HG03378 (cell line): ENCODE results near the gene OR2V1.
"Not testable (repeated sequence)": the region's sequence is repeated elsewhere in the genome, so short reads cannot be mapped to it uniquely, and the experiment has no call there.

Experiments
- ATAC-seq: cut with Tn5 transposase; IDR thresholded peaks from one replicate; pipeline ENCODE4 v1.9.1; 2021; ENCODE audit warnings: mild to moderate bottlenecking, moderate library complexity; ENCODE audit not compliant: unreplicated experiment

The OR2V1 gene

DNA sequence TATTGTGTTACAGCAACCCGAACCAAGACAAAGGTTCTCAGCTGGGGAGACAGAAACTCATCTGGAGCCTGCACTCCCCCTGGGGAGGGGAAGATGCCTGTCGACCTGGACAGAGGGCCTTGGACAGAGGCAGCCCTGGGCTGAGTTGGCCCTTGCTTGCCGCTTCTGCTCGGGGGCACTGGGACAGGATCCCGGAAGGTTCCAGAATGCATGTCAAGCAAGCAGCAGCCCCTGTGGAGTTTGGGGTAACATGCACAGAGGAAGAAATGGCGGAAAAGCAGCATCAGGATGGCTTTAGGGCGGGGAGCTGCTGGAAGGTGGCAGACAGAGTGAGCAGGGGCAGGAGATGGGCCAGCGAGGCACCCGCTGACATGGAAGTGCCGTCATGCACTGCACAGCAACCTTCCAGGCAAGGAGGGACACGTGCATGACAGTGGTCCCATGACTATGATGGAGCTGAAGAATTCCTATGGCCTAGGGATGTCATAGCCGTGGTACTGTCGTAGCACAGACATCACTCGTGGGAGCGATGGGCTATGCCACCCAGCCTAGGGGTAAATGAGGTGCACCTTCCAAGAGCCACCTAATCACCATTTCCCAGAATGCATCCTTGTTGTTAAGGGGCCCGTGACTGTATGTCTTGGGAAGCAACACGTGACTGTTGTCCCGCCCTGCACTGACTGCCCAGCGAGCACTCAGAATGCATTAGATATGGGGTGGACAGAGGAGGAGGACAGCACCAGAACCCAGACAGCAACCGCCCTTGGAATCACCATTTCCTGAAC, 26.2 kb downstream of the OR2V1 start:
- not testable (repeated sequence) for ATAC-seq

DNA sequence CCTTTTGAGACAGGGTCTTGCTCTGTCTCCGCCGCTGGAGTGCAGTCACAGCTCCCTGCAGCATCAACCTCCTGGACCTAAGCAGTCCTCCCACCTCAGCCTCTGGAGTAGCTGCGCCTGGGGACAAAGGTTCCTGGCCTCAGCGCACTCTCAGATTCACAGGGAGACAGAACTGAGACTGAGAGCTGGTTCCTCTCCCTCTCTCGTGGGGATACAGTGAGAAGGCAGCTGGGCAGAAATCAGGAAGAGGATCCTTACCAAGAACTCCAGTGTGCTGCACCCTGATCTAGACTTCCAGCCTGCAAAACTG, 26.8 kb downstream of the OR2V1 start:
- ATAC-seq: not testable (repeated sequence)

DNA sequence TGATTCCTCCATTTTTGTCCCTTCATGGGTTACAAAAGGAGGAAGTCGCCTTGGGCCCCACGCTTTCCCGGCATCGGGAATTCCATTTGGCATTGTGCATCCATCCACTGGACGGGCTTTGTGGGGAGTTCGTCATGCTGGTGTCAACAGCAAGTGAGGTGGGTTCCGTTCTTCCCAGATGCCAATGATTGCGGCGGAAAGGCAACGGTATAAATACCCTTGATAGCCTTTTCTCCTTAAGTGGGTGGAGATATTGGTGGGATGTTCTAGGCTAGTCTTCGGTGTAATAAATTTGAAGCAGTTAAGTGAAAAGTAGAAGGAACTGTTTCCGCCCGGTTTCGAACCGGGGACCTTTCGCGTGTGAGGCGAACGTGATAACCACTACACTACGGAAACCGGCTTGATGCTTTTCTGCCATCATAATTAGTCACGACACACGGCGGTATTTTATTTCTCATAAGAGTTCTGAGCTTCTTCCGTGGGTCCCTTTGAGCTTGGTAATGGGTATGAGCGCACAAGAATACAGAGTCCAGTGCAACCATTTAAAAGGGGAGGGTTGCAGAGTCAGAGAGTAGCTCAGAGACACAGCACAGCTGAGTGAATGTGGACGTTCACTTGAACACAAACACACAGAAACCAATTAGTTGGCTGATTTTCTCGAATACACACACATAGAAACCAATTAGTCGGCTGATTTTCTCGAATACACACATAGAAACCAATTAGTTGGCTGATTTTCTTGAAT, 28.9 kb downstream of the OR2V1 start:
- ATAC-seq: not testable (repeated sequence)

DNA sequence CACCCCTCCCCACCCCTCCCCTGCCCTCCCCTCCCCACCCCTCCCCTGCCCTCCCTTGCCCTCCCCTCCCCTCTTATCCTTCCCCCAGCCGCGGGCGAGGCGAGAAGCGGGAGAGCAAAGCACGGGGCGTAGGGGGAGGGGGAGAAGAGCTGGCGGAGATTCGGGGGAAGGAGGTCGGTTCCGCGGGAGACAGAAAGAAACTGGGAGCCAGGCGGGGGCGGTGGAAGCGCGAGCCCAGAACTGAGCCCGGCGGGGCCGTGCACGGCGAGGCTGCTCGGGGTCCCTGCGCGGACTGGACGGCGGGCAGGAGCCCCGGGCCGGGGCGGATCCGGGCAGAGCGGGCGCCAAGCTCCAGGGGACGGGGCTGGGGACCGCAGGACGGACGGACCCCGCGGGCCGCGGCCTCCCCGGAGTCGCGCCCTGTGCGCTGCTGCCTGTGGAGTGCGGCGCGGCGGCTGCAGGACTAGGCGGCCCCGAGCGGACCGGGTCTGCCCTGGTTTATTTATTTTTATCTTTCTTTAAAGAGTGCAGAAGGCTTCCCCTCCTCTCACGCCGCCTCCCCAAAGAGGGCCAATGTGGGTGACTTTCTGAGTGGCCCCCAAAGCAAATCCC, 29.8 kb downstream of the OR2V1 start:
- not testable (repeated sequence) for ATAC-seq

DNA sequence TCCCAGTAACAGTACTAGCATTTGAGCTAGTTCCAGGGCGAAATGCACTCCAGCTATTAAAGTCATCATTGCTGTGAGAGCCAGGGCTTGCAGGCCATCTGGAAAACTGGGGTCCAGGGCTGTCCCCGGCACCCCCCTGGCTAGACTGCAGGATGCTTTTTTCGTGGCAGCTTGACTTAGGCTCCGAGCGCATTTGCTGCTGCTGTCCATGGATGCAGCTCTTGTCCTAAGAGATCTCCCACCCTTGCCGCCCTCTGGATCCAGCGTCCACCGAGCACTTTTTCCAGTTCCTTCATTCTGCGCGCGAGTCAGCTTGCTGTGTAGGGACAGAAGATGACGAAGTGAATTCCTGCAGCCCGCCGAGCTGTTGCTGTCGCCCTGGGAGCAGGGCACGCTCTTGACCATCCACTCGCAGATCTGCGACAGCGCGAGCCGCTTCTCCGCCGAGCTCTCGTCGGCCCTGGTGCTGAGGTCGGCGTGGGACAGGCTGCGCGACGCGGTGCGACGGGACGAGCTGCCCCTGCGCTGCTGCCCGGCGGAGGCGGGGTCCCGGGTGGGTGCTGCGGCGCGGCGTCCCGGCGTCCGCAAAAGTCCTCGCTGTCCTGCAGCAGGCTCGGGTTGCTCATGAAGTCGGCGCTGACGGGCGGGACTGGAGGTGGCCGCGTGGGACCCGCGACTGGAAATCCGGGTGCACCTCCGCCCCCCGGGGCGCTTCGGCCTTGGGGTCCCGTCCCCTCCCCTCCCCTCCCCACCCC, 30.7 kb downstream of the OR2V1 start:
- no peak for ATAC-seq

DNA sequence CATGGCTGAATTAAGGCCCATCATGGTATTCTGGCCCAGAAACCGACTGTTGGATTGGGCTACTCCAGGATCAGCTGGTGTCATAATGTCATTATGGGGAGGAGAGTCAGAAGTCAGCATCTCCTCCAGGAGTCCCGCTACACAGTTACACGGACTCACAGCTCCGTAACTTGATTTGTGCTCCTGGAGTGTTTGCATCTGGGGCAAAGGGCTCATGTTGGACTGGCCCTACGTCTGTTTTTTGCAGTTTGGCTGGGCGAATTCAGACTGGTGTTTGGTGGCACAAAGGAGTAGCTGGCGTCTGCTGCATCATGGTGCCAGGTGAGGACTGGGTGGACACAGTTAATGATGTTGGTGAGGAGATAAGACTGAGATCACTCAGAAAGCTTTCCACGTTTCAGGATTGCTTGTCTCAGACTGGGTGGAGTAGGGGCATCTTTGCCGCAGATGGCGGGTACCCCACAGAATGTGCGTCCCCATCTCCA, 31.3 kb downstream of the OR2V1 start:
- ATAC-seq: no peak

DNA sequence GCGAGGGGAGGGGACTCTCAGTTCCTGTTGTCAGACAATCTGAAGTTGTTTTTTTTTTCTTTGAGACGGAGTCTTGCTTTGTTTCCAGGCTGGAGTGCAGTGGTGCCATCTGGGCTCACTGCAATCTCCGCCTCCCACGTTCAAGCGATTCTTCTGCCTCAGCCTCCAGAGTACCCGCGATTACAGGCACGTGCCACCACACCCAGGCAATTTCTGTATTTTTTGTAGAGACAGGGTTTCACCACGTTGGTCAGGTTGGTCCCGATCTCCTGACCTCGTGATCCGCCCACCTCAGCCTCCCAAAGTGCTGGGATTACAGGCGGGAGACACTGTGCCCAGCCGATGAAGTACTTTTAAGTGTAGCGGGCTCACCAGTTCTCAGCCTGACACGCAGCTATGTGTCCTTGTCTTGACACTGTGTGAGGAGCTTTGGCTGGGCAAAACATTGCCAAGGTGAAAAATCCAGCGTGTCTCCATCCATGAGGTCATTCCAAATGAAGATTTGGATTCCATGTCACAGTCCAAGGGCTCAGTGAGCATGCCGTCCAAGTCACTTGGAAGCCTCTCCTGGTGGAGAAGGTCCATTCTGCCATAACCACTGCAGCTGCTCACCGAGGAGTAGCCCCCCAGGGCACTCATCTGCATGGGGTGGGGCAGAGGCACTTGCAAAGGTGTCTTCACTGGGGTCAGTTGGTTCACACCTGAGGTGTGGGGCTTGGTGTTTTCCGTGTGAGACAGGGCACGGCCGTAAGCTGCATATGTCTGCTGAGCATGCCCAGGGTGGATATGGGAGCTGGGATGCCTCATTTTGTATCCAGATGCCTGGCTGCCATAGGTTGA, 32.0 kb downstream of the OR2V1 start:
- ATAC-seq: no peak

DNA sequence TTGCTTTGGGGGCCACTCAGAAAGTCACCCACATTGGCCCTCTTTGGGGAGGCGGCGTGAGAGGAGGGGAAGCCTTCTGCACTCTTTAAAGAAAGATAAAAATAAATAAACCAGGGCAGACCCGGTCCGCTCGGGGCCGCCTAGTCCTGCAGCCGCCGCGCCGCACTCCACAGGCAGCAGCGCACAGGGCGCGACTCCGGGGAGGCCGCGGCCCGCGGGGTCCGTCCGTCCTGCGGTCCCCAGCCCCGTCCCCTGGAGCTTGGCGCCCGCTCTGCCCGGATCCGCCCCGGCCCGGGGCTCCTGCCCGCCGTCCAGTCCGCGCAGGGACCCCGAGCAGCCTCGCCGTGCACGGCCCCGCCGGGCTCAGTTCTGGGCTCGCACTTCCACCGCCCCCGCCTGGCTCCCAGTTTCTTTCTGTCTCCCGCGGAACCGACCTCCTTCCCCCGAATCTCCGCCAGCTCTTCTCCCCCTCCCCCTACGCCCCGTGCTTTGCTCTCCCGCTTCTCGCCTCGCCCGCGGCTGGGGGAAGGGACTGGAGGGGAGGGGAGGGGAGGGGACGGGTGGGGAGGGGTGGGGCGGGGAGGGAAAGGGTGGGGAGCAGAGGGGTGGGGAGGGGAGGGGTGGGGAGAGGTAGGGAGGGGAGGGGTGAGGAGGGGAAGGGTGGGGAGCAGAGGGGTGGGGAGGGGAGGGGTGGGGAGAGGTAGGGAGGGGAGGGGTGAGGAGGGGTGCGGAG, 33.0 kb downstream of the OR2V1 start:
- ATAC-seq: not testable (repeated sequence)

DNA sequence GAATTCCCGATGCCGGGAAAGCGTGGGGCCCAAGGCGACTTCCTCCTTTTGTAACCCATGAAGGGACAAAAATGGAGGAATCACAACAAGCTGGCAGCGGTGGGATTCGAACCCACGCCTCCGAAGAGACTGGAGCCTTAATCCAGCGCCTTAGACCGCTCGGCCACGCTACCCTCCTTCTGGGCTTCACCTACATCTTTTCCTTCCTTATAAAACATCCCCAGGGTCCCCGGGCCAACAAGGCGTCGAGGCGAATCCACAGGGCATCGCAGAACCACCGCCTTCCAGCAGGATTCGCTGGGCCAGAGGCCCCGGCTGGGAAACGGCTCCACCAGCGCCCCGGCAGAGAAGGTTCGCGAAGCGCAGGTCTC, 33.6 kb downstream of the OR2V1 start:
- not testable (repeated sequence) for ATAC-seq

DNA sequence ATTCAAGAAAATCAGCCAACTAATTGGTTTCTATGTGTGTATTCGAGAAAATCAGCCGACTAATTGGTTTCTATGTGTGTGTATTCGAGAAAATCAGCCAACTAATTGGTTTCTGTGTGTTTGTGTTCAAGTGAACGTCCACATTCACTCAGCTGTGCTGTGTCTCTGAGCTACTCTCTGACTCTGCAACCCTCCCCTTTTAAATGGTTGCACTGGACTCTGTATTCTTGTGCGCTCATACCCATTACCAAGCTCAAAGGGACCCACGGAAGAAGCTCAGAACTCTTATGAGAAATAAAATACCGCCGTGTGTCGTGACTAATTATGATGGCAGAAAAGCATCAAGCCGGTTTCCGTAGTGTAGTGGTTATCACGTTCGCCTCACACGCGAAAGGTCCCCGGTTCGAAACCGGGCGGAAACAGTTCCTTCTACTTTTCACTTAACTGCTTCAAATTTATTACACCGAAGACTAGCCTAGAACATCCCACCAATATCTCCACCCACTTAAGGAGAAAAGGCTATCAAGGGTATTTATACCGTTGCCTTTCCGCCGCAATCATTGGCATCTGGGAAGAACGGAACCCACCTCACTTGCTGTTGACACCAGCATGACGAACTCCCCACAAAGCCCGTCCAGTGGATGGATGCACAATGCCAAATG, 34.1 kb downstream of the OR2V1 start:
- ATAC-seq: not testable (repeated sequence)

DNA sequence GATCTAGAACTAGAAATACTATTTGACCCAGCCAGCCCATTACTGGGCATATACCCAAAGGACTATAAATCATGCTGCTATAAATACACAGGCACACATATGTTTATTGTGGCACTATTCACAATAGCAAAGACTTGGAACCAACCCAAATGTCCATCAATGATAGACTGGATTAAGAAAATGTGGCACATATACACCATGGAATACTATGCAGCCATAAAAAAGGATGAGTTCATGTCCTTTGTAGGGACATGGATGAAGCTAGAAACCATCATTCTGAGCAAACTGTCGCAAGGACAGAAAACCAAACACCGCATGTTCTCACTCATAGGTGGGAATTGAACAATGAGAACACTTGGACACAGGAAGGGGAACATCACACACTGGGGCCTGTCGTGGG, 35.8 kb downstream of the OR2V1 start:
- ATAC-seq: not testable (repeated sequence)

DNA sequence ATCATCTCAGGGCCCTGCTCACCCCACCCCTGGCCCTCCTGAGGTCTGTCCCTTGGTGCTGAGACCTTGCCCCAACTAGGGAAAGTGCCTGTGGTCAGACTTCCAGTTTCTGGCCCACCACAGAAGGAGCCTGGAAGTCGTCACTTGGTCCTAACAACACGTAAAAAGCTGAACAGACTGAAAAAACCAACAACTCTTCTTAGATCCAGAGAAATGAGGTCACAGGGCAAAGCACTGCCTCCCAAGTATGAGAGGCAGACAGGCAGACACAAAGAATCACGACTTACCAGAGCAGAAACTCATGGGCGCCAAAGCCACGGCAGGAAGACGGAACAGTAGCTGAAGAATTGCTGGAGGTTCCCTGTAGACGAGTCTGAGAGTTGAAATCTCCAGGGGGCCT, 38.5 kb downstream of the OR2V1 start:
- no peak for ATAC-seq

DNA sequence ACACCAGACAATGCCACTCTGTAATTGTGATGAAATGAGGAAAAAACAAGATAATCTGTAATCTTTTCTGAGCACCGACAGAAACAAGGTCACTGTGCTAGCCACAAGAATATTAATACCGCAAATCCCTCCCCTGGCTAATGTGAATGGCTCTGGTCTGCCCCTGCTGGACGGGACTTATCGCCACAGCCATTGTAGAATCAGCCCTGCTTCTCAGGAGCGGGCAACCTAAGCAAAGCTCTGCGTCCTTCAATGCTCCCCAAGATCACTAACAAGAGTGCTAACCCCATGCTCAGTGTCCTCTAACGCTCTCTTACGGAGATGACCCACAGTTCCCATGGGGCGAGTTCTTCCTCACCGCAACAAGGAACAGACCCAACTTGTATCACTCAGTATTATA, 42.7 kb downstream of the OR2V1 start:
- ATAC-seq: no peak

DNA sequence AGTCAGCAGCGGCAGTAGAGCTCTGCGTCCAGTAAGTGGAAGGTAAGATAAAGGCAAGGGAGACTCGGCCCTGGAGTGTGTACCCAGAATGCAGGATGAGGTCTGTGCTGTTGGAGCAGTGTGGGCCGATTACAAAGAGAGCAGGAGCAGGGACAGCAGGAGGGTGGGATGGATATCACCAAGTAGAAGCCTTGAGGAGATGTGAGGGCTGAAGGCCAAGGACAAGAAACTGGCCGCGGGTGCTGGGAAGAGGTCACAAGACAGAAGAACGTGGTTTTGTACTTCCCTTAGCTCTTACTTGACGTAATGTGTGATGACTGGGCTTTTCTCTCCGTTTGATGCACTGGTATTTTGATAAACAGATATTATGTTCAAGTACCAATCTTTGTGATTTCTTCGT, 43.7 kb downstream of the OR2V1 start:
- no peak for ATAC-seq

DNA sequence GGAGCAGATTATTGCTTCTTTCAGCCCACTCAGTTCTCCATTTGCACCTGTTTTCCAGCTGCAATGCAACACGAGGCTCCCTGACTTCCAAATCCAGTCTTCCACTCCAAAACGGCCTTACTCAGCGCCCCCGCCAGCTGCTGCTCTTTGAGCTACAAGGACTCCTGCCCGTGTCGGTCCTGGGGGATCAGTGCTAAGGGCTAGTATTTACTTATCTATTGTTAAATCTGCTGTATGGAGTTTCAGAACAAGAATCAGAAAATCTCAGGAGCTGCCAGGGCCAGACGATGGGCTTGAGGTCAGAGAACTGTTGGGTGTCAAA, 44.1 kb downstream of the OR2V1 start:
- ATAC-seq: no peak

DNA sequence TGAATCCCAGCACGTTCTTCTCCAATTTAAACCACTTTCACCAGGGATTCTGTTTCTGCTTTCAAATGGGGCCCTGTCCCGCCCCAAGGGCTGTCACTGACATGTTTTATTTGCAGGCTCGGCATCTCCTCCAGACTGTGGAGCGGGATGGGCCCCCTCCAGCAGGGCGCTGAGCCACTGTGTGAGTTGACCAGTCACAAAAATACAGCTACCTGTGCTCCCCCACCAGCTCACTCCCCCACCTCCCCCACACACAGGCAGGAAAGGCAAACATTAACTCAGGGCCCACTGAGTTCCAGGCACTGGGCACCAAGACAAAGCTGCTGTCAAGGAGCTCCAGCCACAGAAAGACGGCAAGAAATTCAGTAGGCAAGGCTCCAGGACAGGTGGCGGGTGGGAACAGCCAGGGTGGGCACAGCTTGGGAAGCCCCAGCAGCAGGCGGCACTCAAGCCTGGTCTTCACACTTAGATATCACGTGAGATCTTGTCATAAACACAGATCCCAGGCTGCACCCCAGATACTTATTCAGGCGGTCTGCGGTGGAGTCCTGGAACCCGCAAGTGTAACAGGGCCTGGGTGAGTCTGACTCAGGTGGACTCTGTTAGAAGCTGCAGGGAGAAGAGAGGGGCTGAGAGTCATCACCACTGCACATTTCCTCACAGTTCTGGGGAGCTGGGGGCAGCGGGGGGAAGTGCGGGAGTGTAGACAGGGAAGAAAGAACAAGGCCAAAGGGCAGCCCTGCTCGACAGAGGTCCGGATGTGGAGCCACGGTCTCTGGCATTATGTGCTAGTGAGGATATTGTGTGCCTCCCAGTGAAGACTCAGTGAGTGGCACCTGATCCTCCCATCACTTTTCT, 44.7 kb downstream of the OR2V1 start:
- no peak for ATAC-seq

DNA sequence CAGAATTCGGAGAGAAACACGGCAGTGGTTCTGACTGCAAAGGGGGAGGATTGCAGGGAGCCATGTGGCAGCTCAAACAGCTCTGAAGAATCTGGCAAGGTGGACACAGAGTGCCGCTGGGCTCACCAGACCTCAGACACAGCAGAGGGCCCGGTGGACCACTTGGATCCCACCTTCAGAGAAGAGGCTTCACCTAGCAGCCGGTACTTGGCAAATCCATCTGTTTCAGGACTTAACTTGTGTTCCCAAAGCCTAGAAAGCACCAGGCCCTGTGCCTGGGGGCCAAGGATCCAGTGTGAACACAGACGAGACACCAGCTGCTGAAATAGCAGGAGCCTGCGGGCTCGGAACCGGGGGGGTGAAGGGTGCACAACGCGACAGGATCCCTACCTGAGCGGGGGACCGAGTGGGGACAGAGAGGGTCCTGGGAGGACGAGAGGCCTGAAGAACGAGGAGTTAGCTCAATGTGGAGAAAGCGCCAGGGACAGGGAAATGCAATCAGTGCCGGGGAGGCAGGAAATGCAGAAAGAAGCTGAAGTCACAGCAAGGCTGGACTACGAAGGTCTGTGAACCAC, 46.3 kb downstream of the OR2V1 start:
- no peak for ATAC-seq

DNA sequence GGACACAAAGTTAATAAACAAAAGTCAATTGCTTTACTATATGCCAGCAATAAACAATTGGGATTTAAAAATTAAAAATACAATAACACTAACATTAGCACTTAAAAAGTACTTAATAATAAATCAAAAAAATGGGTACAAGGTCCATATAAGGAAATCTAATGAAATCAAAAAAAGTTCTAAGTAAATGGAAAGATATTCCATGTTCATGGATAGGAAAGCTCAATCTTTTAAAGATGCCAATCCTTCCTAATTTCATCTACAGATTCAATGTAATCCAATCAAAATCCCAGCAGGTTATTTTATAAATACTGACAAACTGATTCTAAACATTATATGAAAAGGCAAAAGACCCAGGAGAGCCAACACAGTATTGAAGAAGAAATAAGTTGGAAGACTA, 49.0 kb downstream of the OR2V1 start:
- no peak for ATAC-seq
